Endothelial cell of umbilical vein (primary cell): ENCODE data around the gene KRTAP10-9. TPM values are rescaled to one million over a fixed set of nuclear protein-coding genes. Genes with fewer than 3 reads are reported as not detected.

Experiments used
- BruUV-seq: library from RNA; stranded (reverse); fragments of 400-500 nt; replicated peaks from 2 replicates; lab custom pipeline; 2021; lab: Mats Ljungman, UMichigan
- CTCF ChIA-PET: fragments of 300-600, 350-600 bp; sonication (Branson Sonifier 250); formaldehyde crosslinking; loops from one replicate; lab custom pipeline; 2021; ENCODE audit warnings: antibody characterized with exemption, inconsistent platforms; lab: Charles Lee
- POLR2A ChIA-PET: fragments of 300-600, 350-600 bp; sonication (Branson Sonifier 250); formaldehyde crosslinking; loops from one replicate; lab custom pipeline; 2021; ENCODE audit warnings: antibody characterized with exemption, inconsistent platforms; lab: Charles Lee
- DNase-seq: peaks from one replicate; pipeline ENCODE4 v3.0.0-alpha.2; 2011; ENCODE audit warnings: low read depth, low spot score
- FAIRE-seq: peaks from 2 replicates; lab custom pipeline; 2011; peaks lifted over from hg19 to GRCh38; lab: Jason Lieb, UNC
- H2AFZ ChIP-seq: 2 replicates; pipeline ENCODE4 v1.6.0; 2012; ENCODE audit warnings: low read depth, low read length, control low read depth, inconsistent platforms
- H3K27ac ChIP-seq: 2 replicates; pipeline ENCODE4 v1.5.1; 2011; ENCODE audit warnings: low read depth, mild to moderate bottlenecking, control low read depth, low read length, moderate library complexity; ENCODE audit not compliant: insufficient read depth
- H3K27me3 ChIP-seq, 2 experiments: 2 replicates each; pipeline versions ENCODE4 v1.6.0 to v1.6.1; 2011; ENCODE audit warnings: low read length in 2 of 2, mixed read lengths in 1 of 2; ENCODE audit not compliant: control insufficient read depth in 2 of 2, insufficient read depth in 2 of 2
- H3K36me3 ChIP-seq, 2 experiments: 2 replicates in 1 of 2; 3 replicates in 1 of 2; pipeline ENCODE4 v1.5.1; 2011; ENCODE audit warnings: low read length in 2 of 2, mild to moderate bottlenecking in 1 of 2, moderate library complexity in 1 of 2; ENCODE audit not compliant: control insufficient read depth in 2 of 2, insufficient read depth in 2 of 2; ENCODE audit errors: extremely low read depth in 1 of 2
- H3K4me1 ChIP-seq: 3 replicates; pipeline ENCODE4 v1.5.1; 2011; ENCODE audit warnings: mild to moderate bottlenecking, low read length; ENCODE audit not compliant: control insufficient read depth, insufficient read depth; ENCODE audit errors: extremely low read depth
- H3K4me2 ChIP-seq: 2 replicates; pipeline ENCODE4 v1.6.1; 2011; ENCODE audit warnings: low read length, control low read depth, mixed read lengths; ENCODE audit not compliant: insufficient read depth
- H3K4me3 ChIP-seq, 3 experiments: fragments of 200-600 bp in 1 of 3; sonication (generic), shearing (Covaris generic) in 1 of 3; replicated peaks in 1 of 3; 2 replicates each; pipeline ENCODE4 v1.5.1; 2011 to 2016; ENCODE audit warnings: control low read depth in 3 of 3, low read length in 3 of 3, mild to moderate bottlenecking in 2 of 3, inconsistent platforms in 1 of 3, low read depth in 1 of 3, moderate library complexity in 1 of 3; ENCODE audit not compliant: insufficient read depth in 1 of 3
- H3K79me2 ChIP-seq: 2 replicates; pipeline ENCODE4 v1.6.0; 2012; ENCODE audit warnings: low read length, inconsistent platforms; ENCODE audit not compliant: control insufficient read depth, insufficient read depth
- H3K9ac ChIP-seq: replicated peaks from 2 replicates; pipeline ENCODE3; 2011; ENCODE audit warnings: low read length, control low read depth; ENCODE audit not compliant: insufficient read depth; ENCODE audit errors: extremely low read depth
- H3K9me1 ChIP-seq: replicated peaks from 3 replicates; pipeline ENCODE4 v1.6.0; 2011; ENCODE audit warnings: mild to moderate bottlenecking, low read length; ENCODE audit not compliant: control insufficient read depth, insufficient read depth; ENCODE audit errors: extremely low read depth
- H3K9me3 ChIP-seq: replicated peaks from 2 replicates; pipeline ENCODE4 v1.5.1; 2012; ENCODE audit warnings: low read length, inconsistent platforms; ENCODE audit not compliant: control insufficient read depth, insufficient read depth
- H4K20me1 ChIP-seq: replicated peaks from 2 replicates; pipeline ENCODE3; 2011; ENCODE audit warnings: mild to moderate bottlenecking, low read length; ENCODE audit not compliant: control insufficient read depth, insufficient read depth; ENCODE audit errors: extremely low read depth
- CTCF ChIP-seq, 2 donors: IDR thresholded peaks; 1 replicate in 1 of 2; 2 replicates in 1 of 2; pipeline ENCODE4 v1.5.1; 2011; ENCODE audit warnings: low read length in 2 of 2, mild to moderate bottlenecking in 2 of 2, moderate library complexity in 2 of 2, control low read depth in 1 of 2, inconsistent platforms in 1 of 2, low read depth in 1 of 2; ENCODE audit not compliant: insufficient read depth in 1 of 2; ENCODE audit errors: extremely low read depth in 1 of 2
- EZH2 ChIP-seq: IDR thresholded peaks from 2 replicates; pipeline ENCODE4 v1.6.1; 2012; ENCODE audit warnings: borderline replicate concordance, low read depth, mild to moderate bottlenecking, moderate library complexity, low read length, inconsistent platforms; ENCODE audit not compliant: severe bottlenecking
- FOS ChIP-seq: IDR thresholded peaks from 2 replicates; pipeline ENCODE4 v1.6.1; 2011; ENCODE audit warnings: mild to moderate bottlenecking, low read length, moderate library complexity, borderline replicate concordance; ENCODE audit not compliant: insufficient read depth
- GATA2 ChIP-seq: IDR thresholded peaks from 2 replicates; pipeline ENCODE4 v1.7.0; 2011; ENCODE audit warnings: low read depth, mild to moderate bottlenecking, moderate library complexity, mixed read lengths, low read length; ENCODE audit not compliant: insufficient read length, insufficient read depth
- JUN ChIP-seq: IDR thresholded peaks from 2 replicates; pipeline ENCODE4 v1.6.1; 2011; ENCODE audit warnings: borderline replicate concordance, low read depth; ENCODE audit not compliant: insufficient read length, insufficient read depth
- MAX ChIP-seq: IDR thresholded peaks from 2 replicates; pipeline ENCODE4 v1.6.1; 2011; ENCODE audit not compliant: insufficient read depth, insufficient read length
- MYC ChIP-seq: IDR thresholded peaks from one replicate; pipeline ENCODE4 v1.6.1; 2011; ENCODE audit warnings: mild to moderate bottlenecking, low read depth, low read length
- POLR2A ChIP-seq: IDR thresholded peaks from 2 replicates; pipeline ENCODE4 v1.6.1; 2012; ENCODE audit warnings: low read depth, mild to moderate bottlenecking, control low read depth, low read length
- POLR2AphosphoS5 ChIP-seq: IDR thresholded peaks from 2 replicates; pipeline ENCODE4 v1.6.1; 2012; ENCODE audit warnings: low read depth, mild to moderate bottlenecking, control low read depth, low read length, moderate library complexity; ENCODE audit not compliant: insufficient read depth
- dilution Hi-C: fragments of 300-500 bp; cut with MboI; formaldehyde crosslinking; loops from one replicate; pipeline ENCODE4 v1.15.0; 2019; ENCODE audit warnings: low sequenced_read_pairs; ENCODE audit not compliant: extremely low pct_ligation_motif_present
- intact Hi-C: fragments of 100-400 bp; cut with micrococcal nuclease; formaldehyde crosslinking; loops from one replicate; pipeline ENCODE4 v1.10.0; 2022
- polyA plus RNA-seq, 4 experiments: library from polyadenylated mRNA; depleted of rRNA in 3 of 4; stranded (reverse) in 3 of 4; unstranded in 1 of 4; fragments of >200 nt; gene quantifications; 2 replicates each; pipeline versions ENCODE4 v1.2.1 to v1.2.3, GENCODE V29; 2011 to 2012; ENCODE audit warnings: missing spikeins in 1 of 4
- total RNA-seq: library from RNA; stranded (reverse); gene quantifications from 2 replicates; pipeline ENCODE4 v1.2.3, GENCODE V29; 2021

Gene KRTAP10-9
- total and polyA plus RNA-seq, 2 donors (not counting 3 experiments of a cell fraction or from before 2014, with no cell fraction given): not detected

- H3K4me1 ChIP-seq: no peaks in the 10 kb centered on the region
- no peak overlapping the region for H2AFZ ChIP-seq
- peaks cover 3 to 6% of the 10 kb centered on the region in 2 experiments for H3K27me3 ChIP-seq
- ChIA-PET CTCF (no interaction called here), POLR2A (no interaction called here)
- BruUV-seq: no TSS peak
- TF ChIP-seq FOS: no peak
- no peak for TF ChIP-seq MAX
- TF ChIP-seq GATA2: no peak
- TF ChIP-seq POLR2AphosphoS5: no peak
- no peak for TF ChIP-seq JUN
- TF ChIP-seq EZH2: no peak
- no peak for TF ChIP-seq MYC
- no peak for TF ChIP-seq POLR2A
- no peak for TF ChIP-seq CTCF (IDR thresholded peaks at IDR 0.05; ENCODE audit: extremely low read depth in 1 of 2, insufficient read depth in 1 of 2, low read depth in 1 of 2, low read length in 2 of 2)
- H3K79me2 ChIP-seq: no peaks in the 10 kb centered on the region
- dilution Hi-C loops (no loop called here), intact Hi-C loops (no loop called here)
- H3K36me3 ChIP-seq: no peaks in the 10 kb centered on the region
- DNase-seq (no peak), FAIRE-seq (no peak)
- H3K27ac ChIP-seq: no peak overlapping the region
- H4K20me1 ChIP-seq: no peaks in the 10 kb centered on the region
- H3K4me3 ChIP-seq: no peak overlapping the region
- H3K9me1 ChIP-seq: no peaks in the 10 kb centered on the region
- no peak overlapping the region for H3K4me2 ChIP-seq
- H3K9me3 ChIP-seq: no peaks in the 10 kb centered on the region
- no peak overlapping the region for H3K9ac ChIP-seq
These were observed 37.8 kb upstream of the KRTAP10-9 start for GRCh38 chr21:44589094-44589493.
